Fibroblast of skin of left quadriceps (primary cell): ENCODE data around the gene MOGAT2.

Experiments used
- DNase-seq, 2 experiments: peaks; one replicate each; pipeline ENCODE4 v3.0.0-alpha.2; 2013; ENCODE audit warnings: low read depth in 2 of 2

The MOGAT2 gene

GRCh38 chr11:75759832-75760231 is 42.2 kb downstream of the MOGAT2 start:
- no peak for DNase-seq

GRCh38 chr11:75760243-75760642 is 42.6 kb downstream of the MOGAT2 start:
- DNase-seq = no peak

GRCh38 chr11:75760710-75761493 is 43.3 kb downstream of the MOGAT2 start:
- DNase-seq = peak; percentile 11 to 16

GRCh38 chr11:75762158-75762557 is 44.5 kb downstream of the MOGAT2 start:
- DNase-seq = no peak

- peak; percentile 36 to 42 for DNase-seq
These were observed 45.2 kb downstream of the MOGAT2 start for GRCh38 chr11:75762885-75763284.

GRCh38 chr11:75763846-75764245 is 46.2 kb downstream of the MOGAT2 start:
- DNase-seq = no peak

GRCh38 chr11:75765116-75765515 is 47.5 kb downstream of the MOGAT2 start:
- DNase-seq = no peak

GRCh38 chr11:75766443-75767227 is 49.0 kb downstream of the MOGAT2 start:
- DNase-seq = no peak

- DNase-seq = no peak
These were observed 49.6 kb downstream of the MOGAT2 start for GRCh38 chr11:75767228-75767572.

- no peak for DNase-seq
These were observed 50.1 kb downstream of the MOGAT2 start for GRCh38 chr11:75767793-75768111.

GRCh38 chr11:75768112-75768908 is 50.7 kb downstream of the MOGAT2 start, which contains the start of gene DGAT2:
Gene DGAT2, plus strand, starts transcription at chr11:75768778. Its CDS starts 214 bp downstream, at chr11:75768992.
- DNase-seq = peak; percentile 32 to 41

- no peak for DNase-seq
These were observed 51.5 kb downstream of the MOGAT2 start for GRCh38 chr11:75768909-75769771.

GRCh38 chr11:75770102-75770501 is 52.5 kb downstream of the MOGAT2 start:
- DNase-seq = no peak

- DNase-seq = peak; percentile 10 to 16
These were observed 54.2 kb downstream of the MOGAT2 start for GRCh38 chr11:75771646-75772410.

- DNase-seq = no peak
These were observed 56.1 kb downstream of the MOGAT2 start for GRCh38 chr11:75773595-75774353.

- DNase-seq = no peak
These were observed 57.4 kb downstream of the MOGAT2 start for GRCh38 chr11:75775056-75775455.

GRCh38 chr11:75776546-75776945 is 58.9 kb downstream of the MOGAT2 start:
- no peak for DNase-seq

- no peak for DNase-seq
These were observed 59.9 kb downstream of the MOGAT2 start for GRCh38 chr11:75777461-75778110.

- DNase-seq = no peak
These were observed 61.3 kb downstream of the MOGAT2 start for GRCh38 chr11:75778962-75779361.
